ENCODE data around the gene SPEG.

DNA sequence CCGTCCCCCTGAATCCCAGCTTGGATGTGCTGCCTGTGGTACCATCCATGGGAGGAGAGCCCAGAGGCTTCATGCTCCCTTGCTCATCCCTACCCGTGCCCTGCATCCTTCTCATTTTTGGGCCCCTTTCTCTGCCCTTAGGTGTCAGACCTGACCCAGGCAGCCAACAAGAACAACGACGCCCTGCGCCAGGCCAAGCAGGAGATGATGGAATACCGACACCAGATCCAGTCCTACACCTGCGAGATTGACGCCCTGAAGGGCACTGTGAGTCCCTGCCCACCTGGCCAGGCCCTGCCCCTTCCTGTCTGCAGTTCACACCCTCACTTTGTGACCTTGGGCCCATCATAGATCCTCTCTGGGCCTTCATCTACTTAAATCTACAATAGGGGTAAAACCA is 14.0 kb upstream of the SPEG start:
- TF ChIP-seq, protein P1, sequence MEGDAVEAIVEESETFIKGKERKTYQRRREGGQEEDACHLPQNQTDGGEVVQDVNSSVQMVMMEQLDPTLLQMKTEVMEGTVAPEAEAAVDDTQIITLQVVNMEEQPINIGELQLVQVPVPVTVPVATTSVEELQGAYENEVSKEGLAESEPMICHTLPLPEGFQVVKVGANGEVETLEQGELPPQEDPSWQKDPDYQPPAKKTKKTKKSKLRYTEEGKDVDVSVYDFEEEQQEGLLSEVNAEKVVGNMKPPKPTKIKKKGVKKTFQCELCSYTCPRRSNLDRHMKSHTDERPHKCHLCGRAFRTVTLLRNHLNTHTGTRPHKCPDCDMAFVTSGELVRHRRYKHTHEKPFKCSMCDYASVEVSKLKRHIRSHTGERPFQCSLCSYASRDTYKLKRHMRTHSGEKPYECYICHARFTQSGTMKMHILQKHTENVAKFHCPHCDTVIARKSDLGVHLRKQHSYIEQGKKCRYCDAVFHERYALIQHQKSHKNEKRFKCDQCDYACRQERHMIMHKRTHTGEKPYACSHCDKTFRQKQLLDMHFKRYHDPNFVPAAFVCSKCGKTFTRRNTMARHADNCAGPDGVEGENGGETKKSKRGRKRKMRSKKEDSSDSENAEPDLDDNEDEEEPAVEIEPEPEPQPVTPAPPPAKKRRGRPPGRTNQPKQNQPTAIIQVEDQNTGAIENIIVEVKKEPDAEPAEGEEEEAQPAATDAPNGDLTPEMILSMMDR (IDR thresholded peaks at IDR 0.05; ENCODE audit: insufficient read depth, low read depth, low read length) = no peak
- no peak for TF ChIP-seq EZH2 (IDR thresholded peaks at IDR 0.05; ENCODE audit: insufficient read depth, low read length)
